Thoracic aorta endothelial cell (primary cell): Measurements from ENCODE around the gene ADCY7. TPM values are rescaled to one million over a fixed set of nuclear protein-coding genes. Genes with fewer than 3 reads are reported as not detected.

ENCODE experiments used
- small RNA-seq: library from RNA; depleted of rRNA; stranded (forward); fragments of <200 nt; gene quantifications from one replicate; pipeline ENCODE3, GENCODE V24; 2012
- total RNA-seq: library from RNA; depleted of rRNA; stranded (reverse); fragments of >200 nt; gene quantifications from 2 replicates; pipeline ENCODE4 v1.2.3, GENCODE V29; 2012

Gene ADCY7
- 9.0 and 9.4 TPM in 2 replicates for total RNA-seq

GRCh38 chr16:50266337-50267091 is at the start of gene ADCY7:
TSS of gene ADCY7 (plus strand) at chr16:50266551. CDS start at chr16:50288180, 21,629 bp downstream.

Small RNAs within 50 kb of the gene (small RNA-seq; reads per million reads assigned to genes)
- gene MIR6771, result not detected

Other genes starting within 250 kb of the ADCY7 start
- 26.6 and 29.8 TPM in 2 replicates for gene CNEP1R1, start 241.3 kb upstream of the ADCY7 start, total RNA-seq
- 38.8 and 42.5 TPM in 2 replicates for gene HEATR3, start 200.6 kb upstream of the ADCY7 start, total RNA-seq
- gene TENT4B, start 113.2 kb upstream of the ADCY7 start, total RNA-seq, result 16.6 and 17.2 TPM in 2 replicates
- 56.4 and 62.2 TPM in 2 replicates for gene BRD7, start 102.4 kb downstream of the ADCY7 start, total RNA-seq